DOHH2 (cell line): ENCODE results near the gene POLDIP3.
"Not testable (repeated sequence)": the region's sequence is repeated elsewhere in the genome, so short reads cannot be mapped to it uniquely, and the experiment has no call there.

ENCODE experiments used
- EZH2phosphoT487 ChIP-seq: fragments of 200-600 bp; sonication (generic); IDR thresholded peaks from 2 replicates; pipeline ENCODE4 v1.6.1; 2017; ENCODE audit warnings: borderline replicate concordance, mild to moderate bottlenecking, antibody characterized with exemption, low read length, moderate library complexity, mixed read lengths
- TF ChIP-seq, protein P1 (sequence below): fragments of 200-600 bp; sonication (generic); IDR thresholded peaks from one replicate; pipeline ENCODE4 v1.5.1; 2014; ENCODE audit warnings: antibody characterized with exemption, mild to moderate bottlenecking, low read depth, low read length; ENCODE audit not compliant: poor library complexity, severe bottlenecking

- TF ChIP-seq, protein P1, sequence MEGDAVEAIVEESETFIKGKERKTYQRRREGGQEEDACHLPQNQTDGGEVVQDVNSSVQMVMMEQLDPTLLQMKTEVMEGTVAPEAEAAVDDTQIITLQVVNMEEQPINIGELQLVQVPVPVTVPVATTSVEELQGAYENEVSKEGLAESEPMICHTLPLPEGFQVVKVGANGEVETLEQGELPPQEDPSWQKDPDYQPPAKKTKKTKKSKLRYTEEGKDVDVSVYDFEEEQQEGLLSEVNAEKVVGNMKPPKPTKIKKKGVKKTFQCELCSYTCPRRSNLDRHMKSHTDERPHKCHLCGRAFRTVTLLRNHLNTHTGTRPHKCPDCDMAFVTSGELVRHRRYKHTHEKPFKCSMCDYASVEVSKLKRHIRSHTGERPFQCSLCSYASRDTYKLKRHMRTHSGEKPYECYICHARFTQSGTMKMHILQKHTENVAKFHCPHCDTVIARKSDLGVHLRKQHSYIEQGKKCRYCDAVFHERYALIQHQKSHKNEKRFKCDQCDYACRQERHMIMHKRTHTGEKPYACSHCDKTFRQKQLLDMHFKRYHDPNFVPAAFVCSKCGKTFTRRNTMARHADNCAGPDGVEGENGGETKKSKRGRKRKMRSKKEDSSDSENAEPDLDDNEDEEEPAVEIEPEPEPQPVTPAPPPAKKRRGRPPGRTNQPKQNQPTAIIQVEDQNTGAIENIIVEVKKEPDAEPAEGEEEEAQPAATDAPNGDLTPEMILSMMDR = not testable (repeated sequence)
- TF ChIP-seq EZH2phosphoT487 = not testable (repeated sequence)
Measured at GRCh38 chr22:42577141-42577540, 37.5 kb downstream of the POLDIP3 start.
